Panc1 (cell line): ENCODE results near the gene OLFML3. TPM values are rescaled to one million over a fixed set of nuclear protein-coding genes. Genes with fewer than 3 reads are reported as not detected.

Experiments used
- ATAC-seq: fragments of 200-7000 bp; cut with Tn5 transposase; 2 replicates; pipeline ENCODE4 v1.9.1; 2020; ENCODE audit warnings: mild to moderate bottlenecking, moderate library complexity
- BruUV-seq: library from RNA; stranded (reverse); fragments of 400-500 nt; replicated peaks from 2 replicates; lab custom pipeline; 2021; lab: Mats Ljungman, UMichigan
- CTCF ChIA-PET: fragments of 300-600 bp; sonication (Branson Sonifier 250); formaldehyde crosslinking; loops from one replicate; lab custom pipeline; 2022; ENCODE audit warnings: antibody characterized with exemption; lab: Charles Lee
- POLR2A ChIA-PET: fragments of 300-600 bp; sonication (Branson Sonifier 250); formaldehyde crosslinking; loops from one replicate; lab custom pipeline; 2022; ENCODE audit warnings: antibody characterized with exemption; lab: Charles Lee
- DNase-seq: peaks from one replicate; pipeline ENCODE4 v3.0.0-alpha.2; 2010; ENCODE audit warnings: low read depth, low spot score
- H3K27ac ChIP-seq: 2 replicates; pipeline ENCODE4 v1.5.1; 2011; ENCODE audit warnings: mild to moderate bottlenecking, low read length, inconsistent platforms
- H3K27me3 ChIP-seq: fragments of 200-500 bp; sonication (Bioruptor generic); 2 replicates; pipeline ENCODE4 v1.6.0; 2014; ENCODE audit warnings: low read length, inconsistent platforms; ENCODE audit not compliant: control insufficient read depth, insufficient read depth
- H3K36me3 ChIP-seq: fragments of 200-500 bp; sonication (Bioruptor generic); 2 replicates; pipeline ENCODE4 v1.5.1; 2014; ENCODE audit warnings: inconsistent platforms, mild to moderate bottlenecking, low read length, moderate library complexity; ENCODE audit not compliant: control insufficient read depth, insufficient read depth
- H3K4me1 ChIP-seq: 2 replicates; pipeline ENCODE4 v1.5.1; 2011; ENCODE audit warnings: inconsistent platforms, mild to moderate bottlenecking, low read length, moderate library complexity; ENCODE audit not compliant: control insufficient read depth, insufficient read depth
- H3K4me3 ChIP-seq, 2 experiments: 2 replicates each; pipeline ENCODE4 v1.5.1; 2011 to 2012; ENCODE audit warnings: low read depth in 2 of 2, low read length in 2 of 2, mild to moderate bottlenecking in 2 of 2, inconsistent platforms in 1 of 2, moderate library complexity in 1 of 2
- H3K9me3 ChIP-seq: fragments of 200-500 bp; sonication (Bioruptor generic); 2 replicates; pipeline ENCODE4 v1.5.1; 2014; ENCODE audit warnings: low read depth, mild to moderate bottlenecking, inconsistent platforms, low read length, moderate library complexity; ENCODE audit not compliant: control insufficient read depth, insufficient read depth
- POLR2AphosphoS5 ChIP-seq: IDR thresholded peaks from 2 replicates; pipeline ENCODE4 v1.6.1; 2012; ENCODE audit warnings: mild to moderate bottlenecking, low read depth, low read length, moderate library complexity
- REST ChIP-seq, 2 experiments: IDR thresholded peaks; 2 replicates each; pipeline ENCODE4 v1.6.1; 2011 to 2012; ENCODE audit warnings: low read depth in 2 of 2, control low read depth in 1 of 2, low read length in 1 of 2, mild to moderate bottlenecking in 1 of 2, moderate library complexity in 1 of 2; ENCODE audit not compliant: insufficient read depth in 1 of 2
- SIN3A ChIP-seq: IDR thresholded peaks from 2 replicates; pipeline ENCODE4 v1.6.1; 2012; ENCODE audit warnings: low read depth, mild to moderate bottlenecking, low read length, moderate library complexity, borderline replicate concordance; ENCODE audit not compliant: insufficient read depth
- TCF7L2 ChIP-seq: IDR thresholded peaks from 2 replicates; pipeline ENCODE4 v1.6.1; 2011; ENCODE audit warnings: mild to moderate bottlenecking, low read depth, low read length, inconsistent platforms
- in situ Hi-C: cut with HindIII; loops from 2 replicates; pipeline ENCODE4 v1.10.0; 2016; ENCODE audit warnings: low sequenced_read_pairs, low pct_unique_long_range_greater_than_20kb
- intact Hi-C: fragments of 100-400 bp; cut with micrococcal nuclease; formaldehyde crosslinking; loops from one replicate; pipeline ENCODE4 v1.10.0; 2022; ENCODE audit not compliant: unreplicated experiment
- total RNA-seq: library from RNA; stranded (reverse); gene quantifications from one replicate; pipeline ENCODE4 v1.2.1, GENCODE V29; 2021; ENCODE audit not compliant: unreplicated experiment
- TF ChIP-seq, protein P1 (sequence below): fragments of 450-650 bp; IDR thresholded peaks from 2 replicates; pipeline ENCODE4 v1.5.1; 2017; ENCODE audit warnings: mild to moderate bottlenecking

Gene OLFML3
- total RNA-seq, 1 experiment from 2014 or later = 0.15 TPM

- DNase-seq = no peak
- no TSS peak for BruUV-seq
- ChIA-PET POLR2A (no interaction called here), CTCF (no interaction called here)
- H3K9me3 ChIP-seq = no peaks in the 10 kb centered on the region
- in situ Hi-C loops = no loop called here
- H3K27me3 ChIP-seq = no peaks in the 10 kb centered on the region
- H3K4me3 ChIP-seq = no peak overlapping the region
- intact Hi-C loops = loop anchor here (2.0 kb wide), 1 partner anchor 305 kb away; no protein-coding TSS in a partner anchor
- peaks cover 6% of the 10 kb centered on the region; the same call in 1 of the 2 replicates for H3K36me3 ChIP-seq
- H3K4me1 ChIP-seq = no peaks in the 10 kb centered on the region
- no peak overlapping the region for H3K27ac ChIP-seq
- TF ChIP-seq SIN3A (no peak), REST (IDR thresholded peaks at IDR 0.05; ENCODE audit: insufficient read depth in 1 of 2, low read depth in 2 of 2, low read length in 1 of 2) (no peak), TCF7L2 (no peak), POLR2AphosphoS5 (no peak)
- TF ChIP-seq, protein P1, sequence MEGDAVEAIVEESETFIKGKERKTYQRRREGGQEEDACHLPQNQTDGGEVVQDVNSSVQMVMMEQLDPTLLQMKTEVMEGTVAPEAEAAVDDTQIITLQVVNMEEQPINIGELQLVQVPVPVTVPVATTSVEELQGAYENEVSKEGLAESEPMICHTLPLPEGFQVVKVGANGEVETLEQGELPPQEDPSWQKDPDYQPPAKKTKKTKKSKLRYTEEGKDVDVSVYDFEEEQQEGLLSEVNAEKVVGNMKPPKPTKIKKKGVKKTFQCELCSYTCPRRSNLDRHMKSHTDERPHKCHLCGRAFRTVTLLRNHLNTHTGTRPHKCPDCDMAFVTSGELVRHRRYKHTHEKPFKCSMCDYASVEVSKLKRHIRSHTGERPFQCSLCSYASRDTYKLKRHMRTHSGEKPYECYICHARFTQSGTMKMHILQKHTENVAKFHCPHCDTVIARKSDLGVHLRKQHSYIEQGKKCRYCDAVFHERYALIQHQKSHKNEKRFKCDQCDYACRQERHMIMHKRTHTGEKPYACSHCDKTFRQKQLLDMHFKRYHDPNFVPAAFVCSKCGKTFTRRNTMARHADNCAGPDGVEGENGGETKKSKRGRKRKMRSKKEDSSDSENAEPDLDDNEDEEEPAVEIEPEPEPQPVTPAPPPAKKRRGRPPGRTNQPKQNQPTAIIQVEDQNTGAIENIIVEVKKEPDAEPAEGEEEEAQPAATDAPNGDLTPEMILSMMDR = no peak
- ATAC-seq = no peak
Observed at GRCh38 chr1:113977906-113978305, 1.4 kb upstream of the OLFML3 start.

GRCh38 chr1:113980110-113980509 lies 836 bp downstream of the OLFML3 start:
- Histone ChIP-seq H3K4me1 (no peaks in the 10 kb centered on the region), H3K27ac (no peak overlapping the region), H3K36me3 (no peaks in the 10 kb centered on the region), H3K9me3 (no peaks in the 10 kb centered on the region), H3K27me3 (no peaks in the 10 kb centered on the region), H3K4me3 (no peak overlapping the region)
- in situ Hi-C loops (no loop called here), intact Hi-C loops (no loop called here)
- ATAC-seq (no peak), DNase-seq (no peak)
- ChIA-PET POLR2A (no interaction called here), CTCF (no interaction called here)
- no TSS peak for BruUV-seq
- no peak for TF ChIP-seq SIN3A
- TF ChIP-seq, protein P1 = no peak
- TF ChIP-seq TCF7L2 = no peak
- no peak for TF ChIP-seq REST (IDR thresholded peaks at IDR 0.05; ENCODE audit: insufficient read depth in 1 of 2, low read depth in 2 of 2, low read length in 1 of 2)
- TF ChIP-seq POLR2AphosphoS5 = no peak
